Measurements from ENCODE around the gene TYK2.

The TYK2 gene

GRCh38 chr19:10316229-10317044 lies 63.9 kb downstream of the TYK2 start:
- Histone ChIP-seq H3K9me3 (ENCODE audit: control insufficient read depth, low read depth, low read length) (no peaks in the 10 kb centered on the region), H3K27me3 (ENCODE audit: control insufficient read depth, insufficient read depth, low read length) (no peaks in the 10 kb centered on the region), H3K4me1 (ENCODE audit: control insufficient read depth, low read depth, low read length) (peaks cover 3% of the 10 kb centered on the region), H3K27ac (ENCODE audit: low read length) (no peak overlapping the region), H3K36me3 (ENCODE audit: control insufficient read depth, low read depth, low read length) (peaks cover 23% of the 10 kb centered on the region), H3K9ac (ENCODE audit: low read length) (no peak overlapping the region), H3K4me3 (ENCODE audit: low read length) (peak overlapping the region; percentile 79)

- Histone ChIP-seq H3K27me3 (ENCODE audit: control insufficient read depth, insufficient read depth, low read length) (no peaks in the 10 kb centered on the region), H3K9ac (ENCODE audit: low read length) (peak within 1 kb of the TSS; percentile 55), H3K36me3 (ENCODE audit: control insufficient read depth, low read depth, low read length) (peaks cover 16% of the 10 kb centered on the region), H3K9me3 (ENCODE audit: control insufficient read depth, low read depth, low read length) (no peaks in the 10 kb centered on the region), H3K4me3 (ENCODE audit: low read length) (peak within 1 kb of the TSS; percentile 79), H3K27ac (ENCODE audit: low read length) (peak within 1 kb of the TSS; percentile 35), H3K4me1 (ENCODE audit: control insufficient read depth, low read depth, low read length) (peaks cover 3% of the 10 kb centered on the region)
Observed at GRCh38 chr19:10315335-10316214, 64.8 kb downstream of the TYK2 start, which contains the start of gene FDX2. Gene FDX2 (minus strand): TSS chr19:10316015. CDS start chr19:10315996, 19 bp downstream.

DNA sequence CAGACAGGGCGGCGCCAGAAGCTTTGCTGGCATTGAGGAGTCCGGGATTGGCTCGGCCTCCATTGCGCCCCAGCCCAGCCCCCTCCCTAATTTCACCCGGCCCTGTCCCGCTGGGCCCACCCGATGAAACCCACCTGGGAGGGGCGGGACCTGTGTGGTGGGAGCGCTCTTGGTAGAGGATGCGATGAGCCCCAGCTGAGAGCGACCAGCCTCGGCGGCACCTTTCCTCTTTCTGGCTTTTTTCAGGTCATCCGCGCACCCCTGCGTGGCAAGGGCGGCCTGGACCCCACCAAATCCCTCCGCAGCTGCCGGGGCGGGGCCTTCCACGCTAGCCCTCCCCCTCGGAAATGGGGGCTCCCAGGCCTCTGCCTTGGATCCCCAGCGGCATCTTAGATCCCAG lies 70.9 kb downstream of the TYK2 start, which contains the start of gene ZGLP1:
TSS of gene ZGLP1 (minus strand) at position 393 of the 400 bp plus-strand sequence.
- no peaks in the 10 kb centered on the region for H3K27me3 ChIP-seq (ENCODE audit: control insufficient read depth, insufficient read depth, low read length)
- no peak within 1 kb of the TSS for H3K4me3 ChIP-seq (ENCODE audit: low read length)
- H3K27ac ChIP-seq (ENCODE audit: low read length), result no peak within 1 kb of the TSS
- H3K9me3 ChIP-seq (ENCODE audit: control insufficient read depth, low read depth, low read length), result no peaks in the 10 kb centered on the region
- H3K4me1 ChIP-seq (ENCODE audit: control insufficient read depth, low read depth, low read length), result no peaks in the 10 kb centered on the region
- H3K36me3 ChIP-seq (ENCODE audit: control insufficient read depth, low read depth, low read length), result peaks cover 6% of the 10 kb centered on the region
- no peak within 1 kb of the TSS for H3K9ac ChIP-seq (ENCODE audit: low read length)

- H3K9me3 ChIP-seq (ENCODE audit: control insufficient read depth, low read depth, low read length), result no peaks in the 10 kb centered on the region
- no peaks in the 10 kb centered on the region for H3K4me1 ChIP-seq (ENCODE audit: control insufficient read depth, low read depth, low read length)
- H3K36me3 ChIP-seq (ENCODE audit: control insufficient read depth, low read depth, low read length), result peaks cover 6% of the 10 kb centered on the region
- H3K27me3 ChIP-seq (ENCODE audit: control insufficient read depth, insufficient read depth, low read length), result no peaks in the 10 kb centered on the region
- H3K9ac ChIP-seq (ENCODE audit: low read length), result no peak overlapping the region
- no peak overlapping the region for H3K27ac ChIP-seq (ENCODE audit: low read length)
- H3K4me3 ChIP-seq (ENCODE audit: low read length), result no peak overlapping the region
Observed at GRCh38 chr19:10306327-10306726, 74.0 kb downstream of the TYK2 start.

- peaks cover 5% of the 10 kb centered on the region for H3K36me3 ChIP-seq (ENCODE audit: control insufficient read depth, low read depth, low read length)
- no peaks in the 10 kb centered on the region for H3K27me3 ChIP-seq (ENCODE audit: control insufficient read depth, insufficient read depth, low read length)
- no peaks in the 10 kb centered on the region for H3K9me3 ChIP-seq (ENCODE audit: control insufficient read depth, low read depth, low read length)
- no peak overlapping the region for H3K27ac ChIP-seq (ENCODE audit: low read length)
- H3K4me3 ChIP-seq (ENCODE audit: low read length), result no peak overlapping the region
- no peak overlapping the region for H3K9ac ChIP-seq (ENCODE audit: low read length)
- no peaks in the 10 kb centered on the region for H3K4me1 ChIP-seq (ENCODE audit: control insufficient read depth, low read depth, low read length)
Observed at GRCh38 chr19:10305139-10305806, 75.1 kb downstream of the TYK2 start.
